Measurements from ENCODE around the gene ATP1A1.

Gene ATP1A1

DNA sequence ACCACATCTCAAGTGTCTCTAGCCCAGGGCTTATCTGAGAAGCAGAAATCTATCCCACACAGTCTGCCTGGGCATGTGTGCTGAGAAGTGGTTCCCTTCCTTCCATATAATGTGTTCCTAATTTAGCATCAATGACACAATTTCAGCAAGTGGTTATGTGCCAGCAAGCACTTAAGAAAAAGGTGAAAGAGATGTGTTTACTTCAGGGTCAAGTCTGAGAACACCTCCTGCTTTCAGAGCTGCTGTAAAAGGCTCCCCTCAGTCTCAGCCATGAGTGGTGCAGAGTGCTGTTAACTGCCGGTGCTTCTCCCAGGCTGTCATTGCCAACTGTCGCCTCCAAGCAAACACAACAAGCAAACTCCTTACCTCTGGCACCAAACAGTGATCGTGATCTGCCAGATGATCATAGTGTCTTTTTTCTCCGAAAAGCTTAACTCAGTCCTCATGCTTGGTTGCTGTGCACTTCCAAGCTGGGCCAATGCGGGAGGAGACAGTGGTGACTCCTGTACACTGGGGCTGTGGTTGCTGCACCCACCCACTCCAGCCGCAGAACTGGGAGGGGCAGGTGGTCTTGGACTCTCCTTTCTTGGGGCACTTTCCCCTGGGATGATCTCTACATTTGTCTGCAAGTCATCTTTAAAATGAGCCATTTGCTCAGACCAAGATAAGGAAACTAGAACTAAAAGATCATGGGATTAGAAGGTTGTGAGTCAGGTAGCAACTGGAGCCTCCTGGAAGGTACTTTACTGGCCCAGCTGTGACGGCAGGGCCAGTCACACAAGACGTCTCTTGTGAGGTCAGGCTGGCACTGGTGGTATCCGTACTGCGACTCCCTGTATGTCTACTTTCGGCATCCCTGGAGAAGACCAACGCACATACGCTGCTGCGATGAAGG lies 32.4 kb downstream of the ATP1A1 start:
- H3K4me1 ChIP-seq (ENCODE audit: control insufficient read depth, insufficient read depth, low read length), result peaks cover 10% of the 10 kb centered on the region
- H3K27me3 ChIP-seq (ENCODE audit: control insufficient read depth in 1 of 2, insufficient read depth in 2 of 2, low read length in 2 of 2), result no peaks in the 10 kb centered on the region
- H3K27ac ChIP-seq (ENCODE audit: low read length), result no peak overlapping the region
- no peak overlapping the region for H3K4me3 ChIP-seq (ENCODE audit: low read length in 2 of 2)
- H3K36me3 ChIP-seq (ENCODE audit: control insufficient read depth in 2 of 2, insufficient read depth in 2 of 2, low read length in 2 of 2), result peaks cover 53 to 58% of the 10 kb centered on the region in 2 donors
- H3K9ac ChIP-seq (ENCODE audit: low read length in 2 of 2), result no peak overlapping the region
- H3K9me3 ChIP-seq (ENCODE audit: control insufficient read depth in 2 of 2, low read length in 2 of 2), result no peaks in the 10 kb centered on the region

- H3K9ac ChIP-seq (ENCODE audit: low read length in 2 of 2), result no peak overlapping the region
- H3K27ac ChIP-seq (ENCODE audit: low read length), result no peak overlapping the region
- H3K4me1 ChIP-seq (ENCODE audit: control insufficient read depth, insufficient read depth, low read length), result peaks cover 10% of the 10 kb centered on the region
- H3K9me3 ChIP-seq (ENCODE audit: control insufficient read depth in 2 of 2, low read length in 2 of 2), result no peaks in the 10 kb centered on the region
- H3K4me3 ChIP-seq (ENCODE audit: low read length in 2 of 2), result no peak overlapping the region
- no peaks in the 10 kb centered on the region for H3K27me3 ChIP-seq (ENCODE audit: control insufficient read depth in 1 of 2, insufficient read depth in 2 of 2, low read length in 2 of 2)
- H3K36me3 ChIP-seq (ENCODE audit: control insufficient read depth in 2 of 2, insufficient read depth in 2 of 2, low read length in 2 of 2), result peaks cover 40 to 44% of the 10 kb centered on the region in 2 donors
Measured at GRCh38 chr1:116407033-116407432, 34.0 kb downstream of the ATP1A1 start.

- H3K4me3 ChIP-seq (ENCODE audit: low read length in 2 of 2), result no peak overlapping the region
- H3K27me3 ChIP-seq (ENCODE audit: control insufficient read depth in 1 of 2, insufficient read depth in 2 of 2, low read length in 2 of 2), result no peaks in the 10 kb centered on the region
- H3K9me3 ChIP-seq (ENCODE audit: control insufficient read depth in 2 of 2, low read length in 2 of 2), result no peaks in the 10 kb centered on the region
- H3K27ac ChIP-seq (ENCODE audit: low read length), result no peak overlapping the region
- H3K9ac ChIP-seq (ENCODE audit: low read length in 2 of 2), result no peak overlapping the region
- peaks cover 33% of the 10 kb centered on the region in 2 donors for H3K36me3 ChIP-seq (ENCODE audit: control insufficient read depth in 2 of 2, insufficient read depth in 2 of 2, low read length in 2 of 2)
- H3K4me1 ChIP-seq (ENCODE audit: control insufficient read depth, insufficient read depth, low read length), result peaks cover 10% of the 10 kb centered on the region
Measured at GRCh38 chr1:116408193-116408592, 35.1 kb downstream of the ATP1A1 start.

- Histone ChIP-seq H3K4me1 (ENCODE audit: control insufficient read depth, insufficient read depth, low read length) (peaks cover 10% of the 10 kb centered on the region), H3K9ac (ENCODE audit: low read length in 2 of 2) (no peak overlapping the region), H3K36me3 (ENCODE audit: control insufficient read depth in 2 of 2, insufficient read depth in 2 of 2, low read length in 2 of 2) (peaks cover 26% of the 10 kb centered on the region in 2 donors), H3K9me3 (ENCODE audit: control insufficient read depth in 2 of 2, low read length in 2 of 2) (no peaks in the 10 kb centered on the region), H3K4me3 (ENCODE audit: low read length in 2 of 2) (no peak overlapping the region), H3K27ac (ENCODE audit: low read length) (no peak overlapping the region), H3K27me3 (ENCODE audit: control insufficient read depth in 1 of 2, insufficient read depth in 2 of 2, low read length in 2 of 2) (no peaks in the 10 kb centered on the region)
Measured at GRCh38 chr1:116408803-116409720, 36.0 kb downstream of the ATP1A1 start.

- Histone ChIP-seq H3K27ac (ENCODE audit: low read length) (no peak overlapping the region), H3K4me3 (ENCODE audit: low read length in 2 of 2) (no peak overlapping the region), H3K4me1 (ENCODE audit: control insufficient read depth, insufficient read depth, low read length) (peaks cover 7% of the 10 kb centered on the region), H3K9me3 (ENCODE audit: control insufficient read depth in 2 of 2, low read length in 2 of 2) (no peaks in the 10 kb centered on the region), H3K9ac (ENCODE audit: low read length in 2 of 2) (no peak overlapping the region), H3K36me3 (ENCODE audit: control insufficient read depth in 2 of 2, insufficient read depth in 2 of 2, low read length in 2 of 2) (peaks cover 18 to 19% of the 10 kb centered on the region in 2 donors), H3K27me3 (ENCODE audit: control insufficient read depth in 1 of 2, insufficient read depth in 2 of 2, low read length in 2 of 2) (no peaks in the 10 kb centered on the region)
Measured at GRCh38 chr1:116409751-116410191, 36.7 kb downstream of the ATP1A1 start.

GRCh38 chr1:116411784-116412479 lies 38.9 kb downstream of the ATP1A1 start:
- Histone ChIP-seq H3K9me3 (ENCODE audit: control insufficient read depth in 2 of 2, low read length in 2 of 2) (no peaks in the 10 kb centered on the region), H3K4me1 (ENCODE audit: control insufficient read depth, insufficient read depth, low read length) (no peaks in the 10 kb centered on the region), H3K27me3 (ENCODE audit: control insufficient read depth in 1 of 2, insufficient read depth in 2 of 2, low read length in 2 of 2) (no peaks in the 10 kb centered on the region), H3K4me3 (ENCODE audit: low read length in 2 of 2) (no peak overlapping the region), H3K9ac (ENCODE audit: low read length in 2 of 2) (no peak overlapping the region), H3K27ac (ENCODE audit: low read length) (no peak overlapping the region), H3K36me3 (ENCODE audit: control insufficient read depth in 2 of 2, insufficient read depth in 2 of 2, low read length in 2 of 2) (peaks cover 4 to 8% of the 10 kb centered on the region in 2 donors)

GRCh38 chr1:116412480-116412798 lies 39.4 kb downstream of the ATP1A1 start:
- no peak overlapping the region for H3K9ac ChIP-seq (ENCODE audit: low read length in 2 of 2)
- peaks cover 4 to 8% of the 10 kb centered on the region in 2 donors for H3K36me3 ChIP-seq (ENCODE audit: control insufficient read depth in 2 of 2, insufficient read depth in 2 of 2, low read length in 2 of 2)
- H3K9me3 ChIP-seq (ENCODE audit: control insufficient read depth in 2 of 2, low read length in 2 of 2), result no peaks in the 10 kb centered on the region
- no peaks in the 10 kb centered on the region for H3K27me3 ChIP-seq (ENCODE audit: control insufficient read depth in 1 of 2, insufficient read depth in 2 of 2, low read length in 2 of 2)
- no peak overlapping the region for H3K27ac ChIP-seq (ENCODE audit: low read length)
- peaks cover under 1% of the 10 kb centered on the region for H3K4me1 ChIP-seq (ENCODE audit: control insufficient read depth, insufficient read depth, low read length)
- no peak overlapping the region for H3K4me3 ChIP-seq (ENCODE audit: low read length in 2 of 2)

DNA sequence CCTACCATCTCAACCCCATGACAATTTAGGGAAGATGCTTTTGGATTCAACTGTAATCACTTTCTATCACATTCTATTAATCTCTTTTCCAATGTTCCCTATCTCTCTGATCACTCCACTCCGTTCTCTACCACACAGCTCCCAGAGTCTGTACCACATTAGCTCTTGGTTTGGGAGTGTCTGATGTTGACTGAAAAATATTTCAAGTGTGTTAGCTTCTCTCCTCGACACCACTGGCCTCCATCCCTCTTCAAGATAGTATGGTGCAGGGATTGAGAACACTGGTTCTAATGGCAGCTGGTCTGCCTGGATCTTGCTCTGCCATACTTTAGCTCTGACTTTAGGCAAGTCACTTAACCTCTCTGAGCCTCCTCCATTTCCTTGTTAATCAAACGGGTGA lies 39.9 kb downstream of the ATP1A1 start:
- Histone ChIP-seq H3K4me3 (ENCODE audit: low read length in 2 of 2) (no peak overlapping the region), H3K36me3 (ENCODE audit: control insufficient read depth in 2 of 2, insufficient read depth in 2 of 2, low read length in 2 of 2) (peaks cover 4 to 8% of the 10 kb centered on the region in 2 donors), H3K9ac (ENCODE audit: low read length in 2 of 2) (no peak overlapping the region), H3K27me3 (ENCODE audit: control insufficient read depth in 1 of 2, insufficient read depth in 2 of 2, low read length in 2 of 2) (no peaks in the 10 kb centered on the region), H3K9me3 (ENCODE audit: control insufficient read depth in 2 of 2, low read length in 2 of 2) (no peaks in the 10 kb centered on the region), H3K27ac (ENCODE audit: low read length) (no peak overlapping the region), H3K4me1 (ENCODE audit: control insufficient read depth, insufficient read depth, low read length) (peaks cover 5% of the 10 kb centered on the region)

DNA sequence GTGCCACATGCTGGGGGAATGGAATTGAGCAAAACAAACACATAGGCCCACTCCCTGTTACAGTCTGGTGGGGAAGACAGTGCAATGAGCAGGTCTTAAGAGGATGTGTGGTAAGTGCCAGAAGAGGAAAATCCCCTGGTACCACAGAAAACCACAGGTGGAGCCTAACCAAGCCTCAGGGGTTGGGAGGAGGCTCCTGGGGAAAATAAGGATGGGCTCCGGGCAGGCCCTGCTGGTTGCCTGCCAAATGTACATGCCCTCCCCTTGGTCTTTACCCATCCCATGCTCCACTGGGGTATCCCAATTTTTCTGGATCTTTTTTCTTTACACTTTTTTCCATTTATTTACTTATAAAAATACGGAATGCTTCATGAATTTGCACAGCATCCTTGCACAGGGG lies 40.4 kb downstream of the ATP1A1 start:
- H3K27ac ChIP-seq (ENCODE audit: low read length), result no peak overlapping the region
- no peaks in the 10 kb centered on the region for H3K9me3 ChIP-seq (ENCODE audit: control insufficient read depth in 2 of 2, low read length in 2 of 2)
- H3K4me3 ChIP-seq (ENCODE audit: low read length in 2 of 2), result no peak overlapping the region
- peaks cover 4 to 8% of the 10 kb centered on the region in 2 donors for H3K36me3 ChIP-seq (ENCODE audit: control insufficient read depth in 2 of 2, insufficient read depth in 2 of 2, low read length in 2 of 2)
- no peak overlapping the region for H3K9ac ChIP-seq (ENCODE audit: low read length in 2 of 2)
- no peaks in the 10 kb centered on the region for H3K27me3 ChIP-seq (ENCODE audit: control insufficient read depth in 1 of 2, insufficient read depth in 2 of 2, low read length in 2 of 2)
- peaks cover 9% of the 10 kb centered on the region for H3K4me1 ChIP-seq (ENCODE audit: control insufficient read depth, insufficient read depth, low read length)

GRCh38 chr1:116414364-116414763 lies 41.3 kb downstream of the ATP1A1 start:
- H3K4me3 ChIP-seq (ENCODE audit: low read length in 2 of 2), result no peak overlapping the region
- H3K27ac ChIP-seq (ENCODE audit: low read length), result no peak overlapping the region
- H3K9me3 ChIP-seq (ENCODE audit: control insufficient read depth in 2 of 2, low read length in 2 of 2), result no peaks in the 10 kb centered on the region
- H3K27me3 ChIP-seq (ENCODE audit: control insufficient read depth in 1 of 2, insufficient read depth in 2 of 2, low read length in 2 of 2), result no peaks in the 10 kb centered on the region
- H3K36me3 ChIP-seq (ENCODE audit: control insufficient read depth in 2 of 2, insufficient read depth in 2 of 2, low read length in 2 of 2), result peaks cover 0 to 4% of the 10 kb centered on the region in 2 donors
- H3K9ac ChIP-seq (ENCODE audit: low read length in 2 of 2), result no peak overlapping the region
- H3K4me1 ChIP-seq (ENCODE audit: control insufficient read depth, insufficient read depth, low read length), result peaks cover 13% of the 10 kb centered on the region
